Jurkat, Clone E6-1 (cell line): ENCODE results near the gene ITIH2.
"Not testable (repeated sequence)": the region's sequence is repeated elsewhere in the genome, so short reads cannot be mapped to it uniquely, and the experiment has no call there.

ENCODE experiments used
- DNase-seq: peaks from one replicate; pipeline ENCODE4 v3.0.0-alpha.2; 2011; ENCODE audit warnings: low read depth, low spot score
- H3K4me3 ChIP-seq: 2 replicates; pipeline ENCODE4 v1.5.1; 2011; ENCODE audit warnings: mild to moderate bottlenecking, low read length, control low read depth, moderate library complexity

ITIH2 gene

GRCh38 chr10:7718685-7719084 is 15.6 kb downstream of the ITIH2 start:
- DNase-seq, result no peak
- no peak overlapping the region for H3K4me3 ChIP-seq

- DNase-seq, result no peak
- H3K4me3 ChIP-seq, result no peak overlapping the region
These were observed 17.4 kb downstream of the ITIH2 start for GRCh38 chr10:7720478-7720877.

- no peak for DNase-seq
- no peak overlapping the region for H3K4me3 ChIP-seq
These were observed 19.9 kb downstream of the ITIH2 start for GRCh38 chr10:7722927-7723529.

- DNase-seq, result no peak
- no peak overlapping the region for H3K4me3 ChIP-seq
These were observed 31.7 kb downstream of the ITIH2 start for GRCh38 chr10:7734821-7735220.

GRCh38 chr10:7738536-7739407 is 35.7 kb downstream of the ITIH2 start:
- no peak for DNase-seq
- H3K4me3 ChIP-seq, result no peak overlapping the region

GRCh38 chr10:7744307-7744706 is 41.2 kb downstream of the ITIH2 start:
- no peak overlapping the region for H3K4me3 ChIP-seq
- DNase-seq, result no peak

GRCh38 chr10:7748637-7749036 is 45.5 kb downstream of the ITIH2 start:
- not testable (repeated sequence) for DNase-seq

GRCh38 chr10:7750222-7750621 is 47.1 kb downstream of the ITIH2 start:
- no peak overlapping the region for H3K4me3 ChIP-seq
- DNase-seq, result no peak

More at GRCh38 chr10:7748637-7749036, 45.5 kb downstream of the ITIH2 start:
- H3K4me3 ChIP-seq, result not testable (repeated sequence)

- DNase-seq, result no peak
- no peak overlapping the region for H3K4me3 ChIP-seq
These were observed 49.1 kb downstream of the ITIH2 start for GRCh38 chr10:7752251-7752650.

GRCh38 chr10:7755103-7755502 is 52.0 kb downstream of the ITIH2 start:
- DNase-seq, result no peak
- H3K4me3 ChIP-seq, result no peak overlapping the region

- no peak overlapping the region for H3K4me3 ChIP-seq
- peak; percentile 6 for DNase-seq
These were observed 53.4 kb downstream of the ITIH2 start for GRCh38 chr10:7756360-7756992.

GRCh38 chr10:7763929-7764328 is 60.8 kb downstream of the ITIH2 start:
- DNase-seq, result no peak

GRCh38 chr10:7766241-7766640 is 63.1 kb downstream of the ITIH2 start:
- DNase-seq, result no peak
- H3K4me3 ChIP-seq, result no peak overlapping the region

More at GRCh38 chr10:7763929-7764328, 60.8 kb downstream of the ITIH2 start:
- H3K4me3 ChIP-seq, result no peak overlapping the region

- DNase-seq, result no peak
- no peak overlapping the region for H3K4me3 ChIP-seq
These were observed 64.1 kb downstream of the ITIH2 start for GRCh38 chr10:7767209-7767608.

- H3K4me3 ChIP-seq, result no peak overlapping the region
- DNase-seq, result no peak
These were observed 65.3 kb downstream of the ITIH2 start for GRCh38 chr10:7768417-7768816.

GRCh38 chr10:7773845-7774801 is 71.0 kb downstream of the ITIH2 start:
- no peak overlapping the region for H3K4me3 ChIP-seq
- no peak for DNase-seq

- DNase-seq, result no peak
These were observed 73.7 kb downstream of the ITIH2 start for GRCh38 chr10:7776777-7777176.

GRCh38 chr10:7782194-7782593 is 79.1 kb downstream of the ITIH2 start:
- DNase-seq, H3K4me3 ChIP-seq: not testable (repeated sequence)

More at GRCh38 chr10:7776777-7777176, 73.7 kb downstream of the ITIH2 start:
- no peak overlapping the region for H3K4me3 ChIP-seq

- no peak for DNase-seq
- H3K4me3 ChIP-seq, result no peak overlapping the region; the same call in 1 of the 2 replicates
These were observed 83.3 kb downstream of the ITIH2 start for GRCh38 chr10:7786430-7786829.
